Upper lobe of right lung (tissue), 1 donor: ENCODE data around the gene GLRX3. TPM values are rescaled to one million over a fixed set of nuclear protein-coding genes. Genes with fewer than 3 reads are reported as not detected.
"Not testable (repeated sequence)": the region's sequence is repeated elsewhere in the genome, so short reads cannot be mapped to it uniquely, and the experiment has no call there.

ENCODE experiments used
- ATAC-seq: fragments of 200-7000 bp; cut with Tn5 transposase; one replicate; pipeline ENCODE4 v1.9.1; 2020; ENCODE audit warnings: mild to moderate bottlenecking, moderate library complexity
- DNase-seq: peaks from one replicate; pipeline ENCODE4 v3.0.0-alpha.2; 2020
- H3K27ac ChIP-seq: fragments of 200-600 bp; one replicate; pipeline ENCODE4 v1.8.0; 2022
- H3K27me3 ChIP-seq: fragments of 200-600 bp; one replicate; pipeline ENCODE4 v1.8.0; 2022; ENCODE audit warnings: mild to moderate bottlenecking
- H3K36me3 ChIP-seq: fragments of 200-600 bp; one replicate; pipeline ENCODE4 v1.8.0; 2022
- H3K4me1 ChIP-seq: fragments of 200-600 bp; one replicate; pipeline ENCODE4 v1.8.0; 2022
- H3K4me3 ChIP-seq: fragments of 200-600 bp; one replicate; pipeline ENCODE4 v1.8.0; 2022; ENCODE audit warnings: mild to moderate bottlenecking
- H3K9me3 ChIP-seq: fragments of 200-600 bp; one replicate; pipeline ENCODE4 v1.8.0; 2022
- CTCF ChIP-seq: fragments of 200-600 bp; IDR thresholded peaks from one replicate; pipeline ENCODE4 v1.8.0; 2022; ENCODE audit warnings: antibody characterized with exemption
- intact Hi-C: fragments of 100-400 bp; cut with DNase I; formaldehyde crosslinking; loops from one replicate; pipeline ENCODE4 v1.11.0; 2022
- total RNA-seq: library from RNA; stranded (reverse); fragmentation: NEBNext Ultra II Directional; extraction: Animal tissue kit (Norgen Biotek cat#: 25700); gene quantifications from one replicate; pipeline ENCODE4 v1.2.1, GENCODE V29; 2021
- donor health status: DM: no; HTN: yes; CAD: no; lungs with severe emphysema.

The GLRX3 gene
- total RNA-seq, 1 donor from 2014 or later = 53.1 TPM

- H3K27ac ChIP-seq = peak overlapping the region; percentile 86
- H3K9me3 ChIP-seq = no peaks in the 10 kb centered on the region
- no peaks in the 10 kb centered on the region for H3K36me3 ChIP-seq
- H3K27me3 ChIP-seq = no peaks in the 10 kb centered on the region
- peak; percentile 37 for ATAC-seq
- peaks cover 12% of the 10 kb centered on the region for H3K4me1 ChIP-seq
- no peak for DNase-seq
- TF ChIP-seq CTCF = peak; percentile 85
- intact Hi-C loops = no loop called here
- peak overlapping the region; percentile 90 for H3K4me3 ChIP-seq
Measured at GRCh38 chr10:130109796-130110245, 26.4 kb upstream of the GLRX3 start.

- Histone ChIP-seq H3K27me3 (no peaks in the 10 kb centered on the region), H3K27ac (peak within 1 kb of the TSS; percentile 86), H3K4me1 (peaks cover 12% of the 10 kb centered on the region), H3K9me3 (no peaks in the 10 kb centered on the region), H3K36me3 (no peaks in the 10 kb centered on the region), H3K4me3 (peak within 1 kb of the TSS; percentile 90)
- ATAC-seq = peak; percentile 95
- intact Hi-C loops = no loop called here
- TF ChIP-seq CTCF = no peak
- peak; percentile 100 for DNase-seq
Measured at GRCh38 chr10:130110246-130111112, 25.7 kb upstream of the GLRX3 start, which contains the start of gene C10orf143. C10orf143 (minus strand) TSS chr10:130110830; CDS start chr10:130110772, 58 bp downstream.

GRCh38 chr10:130111113-130111851 is 24.9 kb upstream of the GLRX3 start:
- intact Hi-C loops = no loop called here
- peak; percentile 97 for DNase-seq
- Histone ChIP-seq H3K27me3 (no peaks in the 10 kb centered on the region), H3K4me3 (peak overlapping the region; percentile 90), H3K9me3 (no peaks in the 10 kb centered on the region), H3K4me1 (peaks cover 12% of the 10 kb centered on the region), H3K27ac (peak overlapping the region; percentile 86), H3K36me3 (no peaks in the 10 kb centered on the region)
- peak; percentile 91 for ATAC-seq
- TF ChIP-seq CTCF = no peak

- intact Hi-C loops = no loop called here
- Histone ChIP-seq H3K4me3 (peak overlapping the region; percentile 90), H3K27me3 (no peaks in the 10 kb centered on the region), H3K27ac (peak overlapping the region; percentile 86), H3K9me3 (no peaks in the 10 kb centered on the region), H3K4me1 (peaks cover 12% of the 10 kb centered on the region), H3K36me3 (no peaks in the 10 kb centered on the region)
- no peak for TF ChIP-seq CTCF
- no peak for DNase-seq
- no peak for ATAC-seq
Measured at GRCh38 chr10:130111852-130112180, 24.4 kb upstream of the GLRX3 start.

- H3K9me3 ChIP-seq = peaks cover 4% of the 10 kb centered on the region
- no peaks in the 10 kb centered on the region for H3K27me3 ChIP-seq
- no peak overlapping the region for H3K4me3 ChIP-seq
- peaks cover 12% of the 10 kb centered on the region for H3K4me1 ChIP-seq
- no peak for TF ChIP-seq CTCF
- H3K27ac ChIP-seq = no peak overlapping the region
- intact Hi-C loops = no loop called here
- no peaks in the 10 kb centered on the region for H3K36me3 ChIP-seq
- DNase-seq (no peak), ATAC-seq (no peak)
Measured at GRCh38 chr10:130112821-130113220, 23.4 kb upstream of the GLRX3 start.

- H3K9me3 ChIP-seq, H3K36me3 ChIP-seq, H3K27me3 ChIP-seq, intact Hi-C loops, ATAC-seq, H3K4me1 ChIP-seq, H3K27ac ChIP-seq, DNase-seq, H3K4me3 ChIP-seq: not testable (repeated sequence)
Measured at GRCh38 chr10:130116942-130117341, 19.2 kb upstream of the GLRX3 start.

- H3K27ac ChIP-seq, H3K4me3 ChIP-seq, DNase-seq, intact Hi-C loops, H3K36me3 ChIP-seq, H3K4me1 ChIP-seq, H3K27me3 ChIP-seq, H3K9me3 ChIP-seq, ATAC-seq: not testable (repeated sequence)
Measured at GRCh38 chr10:130117535-130117934, 18.7 kb upstream of the GLRX3 start.
